Tibial nerve (tissue), 4 donors: ENCODE measurements around the gene ATXN7L1. TPM values are rescaled to one million over a fixed set of nuclear protein-coding genes. Genes with fewer than 3 reads are reported as not detected.

Experiments used
- DNase-seq, 2 donors: peaks; one replicate each; pipeline ENCODE4 v3.0.0-alpha.2; 2019; ENCODE audit warnings: low spot score in 2 of 2
- H3K27ac ChIP-seq, 4 donors: fragments of 200-600 bp; sonication (generic) in 3 of 4; one replicate each; pipeline ENCODE4 v1.5.1; 2017 to 2019; ENCODE audit warnings: mild to moderate bottlenecking in 1 of 4
- H3K27me3 ChIP-seq, 2 donors: fragments of 200-600 bp; sonication (generic) in 1 of 2; one replicate each; pipeline versions ENCODE4 v1.5.1 to v1.6.0; 2017 to 2019
- H3K36me3 ChIP-seq, 3 donors: fragments of 200-600 bp; sonication (generic); one replicate each; pipeline ENCODE4 v1.5.1; 2018 to 2019
- H3K4me1 ChIP-seq, 4 donors: fragments of 200-600 bp; sonication (generic) in 3 of 4; one replicate each; pipeline ENCODE4 v1.5.1; 2017 to 2019
- H3K4me3 ChIP-seq, 4 donors: fragments of 200-600 bp; sonication (generic) in 3 of 4; one replicate each; pipeline ENCODE4 v1.5.1; 2017 to 2019; ENCODE audit warnings: mild to moderate bottlenecking in 1 of 4, moderate library complexity in 1 of 4
- H3K9me3 ChIP-seq, 4 donors: fragments of 200-600 bp; sonication (generic) in 3 of 4; one replicate each; pipeline ENCODE4 v1.5.1; 2017 to 2019
- EP300 ChIP-seq, 2 donors: sonication (generic); formaldehyde crosslinking; IDR thresholded peaks; one replicate each; pipeline ENCODE4 v1.6.1; 2017; ENCODE audit warnings: antibody characterized with exemption in 2 of 2, mild to moderate bottlenecking in 1 of 2
- POLR2A ChIP-seq, 2 donors: fragments of 450-650 bp; IDR thresholded peaks; one replicate each; pipeline ENCODE4 v1.6.1; 2017; ENCODE audit warnings: antibody characterized with exemption in 2 of 2, mild to moderate bottlenecking in 2 of 2, moderate library complexity in 2 of 2
- WGBS, 2 donors: methylation state at CpG; one replicate each; pipeline ENCODE4 v1.1.5; 2018; 5-methylcytosine and 5-hydroxymethylcytosine counted together
- total RNA-seq, 4 donors: library from RNA; depleted of rRNA; stranded (reverse); fragments of >200 nt; gene quantifications; one replicate each; pipeline ENCODE4 v1.1.0, GENCODE V29; 2016
- TF ChIP-seq, protein P1 (sequence below), 5 experiments: fragments of 200-600 bp in 3 of 5; fragments of 450-650 bp in 2 of 5; sonication (generic) in 3 of 5; IDR thresholded peaks; one replicate each; pipeline ENCODE4 v1.5.1; 2016 to 2019; ENCODE audit warnings: antibody characterized with exemption in 5 of 5, mild to moderate bottlenecking in 3 of 5, moderate library complexity in 2 of 5

ATXN7L1 gene
- total RNA-seq, 4 donors from 2014 or later: 14.6 to 22.5 (median 19.1) TPM

DNA sequence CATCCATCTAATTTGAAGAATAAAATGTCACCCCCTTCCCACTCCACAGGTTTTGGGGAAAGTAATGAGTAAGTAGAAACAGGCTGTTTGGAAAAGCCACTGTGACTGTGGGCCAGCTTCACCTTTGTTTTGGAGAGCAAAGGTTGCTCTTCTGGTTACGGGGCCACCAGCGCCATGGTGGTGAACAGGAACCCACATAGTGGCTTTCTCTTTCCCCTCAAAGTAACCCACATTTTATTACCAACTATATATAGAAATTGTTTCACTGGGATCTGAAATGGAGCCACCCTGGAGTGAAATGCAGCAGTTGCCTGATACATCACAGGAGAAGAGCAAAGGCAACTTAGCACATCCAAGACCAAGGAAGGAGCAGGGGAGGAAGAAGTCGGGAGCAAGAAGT is 182.8 kb downstream of the ATXN7L1 start:
- no peak for TF ChIP-seq POLR2A (IDR thresholded peaks at IDR 0.05)
- TF ChIP-seq, protein P1, sequence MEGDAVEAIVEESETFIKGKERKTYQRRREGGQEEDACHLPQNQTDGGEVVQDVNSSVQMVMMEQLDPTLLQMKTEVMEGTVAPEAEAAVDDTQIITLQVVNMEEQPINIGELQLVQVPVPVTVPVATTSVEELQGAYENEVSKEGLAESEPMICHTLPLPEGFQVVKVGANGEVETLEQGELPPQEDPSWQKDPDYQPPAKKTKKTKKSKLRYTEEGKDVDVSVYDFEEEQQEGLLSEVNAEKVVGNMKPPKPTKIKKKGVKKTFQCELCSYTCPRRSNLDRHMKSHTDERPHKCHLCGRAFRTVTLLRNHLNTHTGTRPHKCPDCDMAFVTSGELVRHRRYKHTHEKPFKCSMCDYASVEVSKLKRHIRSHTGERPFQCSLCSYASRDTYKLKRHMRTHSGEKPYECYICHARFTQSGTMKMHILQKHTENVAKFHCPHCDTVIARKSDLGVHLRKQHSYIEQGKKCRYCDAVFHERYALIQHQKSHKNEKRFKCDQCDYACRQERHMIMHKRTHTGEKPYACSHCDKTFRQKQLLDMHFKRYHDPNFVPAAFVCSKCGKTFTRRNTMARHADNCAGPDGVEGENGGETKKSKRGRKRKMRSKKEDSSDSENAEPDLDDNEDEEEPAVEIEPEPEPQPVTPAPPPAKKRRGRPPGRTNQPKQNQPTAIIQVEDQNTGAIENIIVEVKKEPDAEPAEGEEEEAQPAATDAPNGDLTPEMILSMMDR (IDR thresholded peaks at IDR 0.05): no peak
- no peak for TF ChIP-seq EP300 (IDR thresholded peaks at IDR 0.05)
- Histone ChIP-seq H3K4me1 (peaks cover 0 to 26% (median 8%) of the 10 kb centered on the region in 4 donors), H3K27ac (no peak overlapping the region), H3K9me3 (no peaks in the 10 kb centered on the region), H3K27me3 (no peaks in the 10 kb centered on the region), H3K36me3 (peaks cover 0 to 12% (median 0%) of the 10 kb centered on the region in 3 donors), H3K4me3 (no peak overlapping the region)
- WGBS, 2 donors: 93 to 94% methylated on average over 3 of the region's 3 CpGs
- no peak for DNase-seq

DNA sequence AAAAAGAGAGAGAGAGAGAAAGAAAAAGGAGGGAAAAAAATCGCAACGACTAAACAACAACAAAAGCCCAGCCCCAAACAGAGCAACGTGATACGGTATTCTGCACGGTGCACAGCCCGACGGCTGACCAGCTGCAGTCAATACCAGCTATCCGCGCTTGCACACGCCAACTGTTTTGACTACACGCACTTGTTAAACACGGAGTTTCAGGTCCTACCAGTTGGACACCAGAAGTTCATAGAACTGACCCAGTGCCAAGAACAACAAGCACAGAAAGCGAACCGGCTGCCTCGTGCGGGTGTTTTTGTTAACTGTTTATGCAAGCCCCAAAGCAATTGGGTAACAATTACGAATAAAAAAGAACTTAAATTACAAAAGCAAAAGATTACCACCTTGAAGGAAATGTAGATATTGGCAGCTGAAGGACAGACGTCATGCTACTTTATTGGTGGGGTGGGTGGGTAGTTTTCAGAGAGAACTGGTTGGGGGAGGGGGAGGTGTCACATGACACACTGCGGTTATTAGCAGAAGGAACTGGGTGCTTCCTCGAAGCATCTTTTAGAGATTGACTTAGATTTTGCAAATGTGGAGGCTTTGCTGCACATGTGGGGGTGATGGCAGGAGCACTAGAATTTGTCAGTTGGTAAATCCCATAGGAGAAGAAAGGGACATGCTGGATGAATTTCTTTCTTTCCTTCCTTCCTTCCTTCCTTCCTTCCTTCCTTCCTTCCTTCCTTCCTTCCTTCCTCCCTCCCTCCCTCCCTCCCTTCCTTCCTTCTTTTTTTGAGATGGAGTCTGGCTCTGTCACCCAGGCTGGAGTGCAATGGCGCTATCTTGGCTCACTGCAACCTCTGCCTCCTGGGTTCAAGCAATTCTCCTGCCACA is 184.5 kb downstream of the ATXN7L1 start:
- Histone ChIP-seq H3K27ac (peak overlapping the region; percentile 32 to 86 (median 81)), H3K36me3 (peaks cover 0 to 12% (median 0%) of the 10 kb centered on the region in 3 donors)
- peak; percentile 36 to 70 for DNase-seq

DNA sequence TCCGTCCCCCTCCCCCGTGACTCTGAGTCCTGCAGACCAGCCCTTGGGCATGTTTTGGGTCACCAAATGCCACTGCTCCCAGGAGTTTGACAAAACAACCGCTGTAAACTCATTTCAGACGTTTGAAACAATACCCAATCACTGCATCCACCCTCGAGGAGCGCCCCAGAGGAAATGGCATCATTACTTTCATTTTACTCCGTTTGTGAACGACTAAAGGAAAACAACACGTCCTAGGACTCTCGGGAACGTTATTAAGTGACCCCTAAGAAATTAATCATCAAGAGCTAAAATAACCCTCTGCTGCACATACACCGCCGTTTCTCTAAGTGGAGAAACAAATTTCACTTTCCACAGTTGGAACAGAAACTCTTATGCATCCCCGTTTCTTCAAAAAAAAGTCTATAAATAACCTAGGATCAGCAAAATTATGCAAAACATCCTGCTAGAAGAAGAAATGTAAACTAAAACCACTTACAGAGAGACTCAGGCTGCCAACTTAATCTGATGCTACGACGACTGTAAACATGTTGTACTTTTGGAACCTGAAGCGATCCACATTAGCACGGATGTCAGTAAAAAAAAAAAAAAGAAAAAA is 185.2 kb downstream of the ATXN7L1 start:
- Histone ChIP-seq H3K27me3 (no peaks in the 10 kb centered on the region), H3K9me3 (no peaks in the 10 kb centered on the region), H3K4me3 (peak overlapping the region; percentile 41 to 54 (median 45)), H3K36me3 (peaks cover 0 to 7% (median 0%) of the 10 kb centered on the region in 3 donors), H3K4me1 (peaks cover 0 to 26% (median 8%) of the 10 kb centered on the region in 4 donors), H3K27ac (peak overlapping the region; percentile 32 to 86 (median 81))
- no peak for DNase-seq
- WGBS, 2 donors: 3 to 5% methylated on average over 18 of the region's 18 CpGs
- TF ChIP-seq POLR2A (IDR thresholded peaks at IDR 0.05): no peak
- TF ChIP-seq, protein P1 (IDR thresholded peaks at IDR 0.05): no peak
- TF ChIP-seq EP300 (IDR thresholded peaks at IDR 0.05): no peak

More for the DNA sequence above, 184.5 kb downstream of the ATXN7L1 start:
- TF ChIP-seq POLR2A (IDR thresholded peaks at IDR 0.05): peak in 1 of 2 donors; percentile 23
- peak in 1 of 2 donors; percentile 53 for TF ChIP-seq EP300 (IDR thresholded peaks at IDR 0.05)
- TF ChIP-seq, protein P1 (IDR thresholded peaks at IDR 0.05): no peak
- H3K27me3 ChIP-seq: no peaks in the 10 kb centered on the region
- peaks cover 0 to 26% (median 8%) of the 10 kb centered on the region in 4 donors for H3K4me1 ChIP-seq
- peak overlapping the region; percentile 41 to 54 (median 45) for H3K4me3 ChIP-seq
- 2 to 6% methylated on average over 21 of the region's 21 CpGs for whole genome bisulfite sequencing, 2 donors
- no peaks in the 10 kb centered on the region for H3K9me3 ChIP-seq

DNA sequence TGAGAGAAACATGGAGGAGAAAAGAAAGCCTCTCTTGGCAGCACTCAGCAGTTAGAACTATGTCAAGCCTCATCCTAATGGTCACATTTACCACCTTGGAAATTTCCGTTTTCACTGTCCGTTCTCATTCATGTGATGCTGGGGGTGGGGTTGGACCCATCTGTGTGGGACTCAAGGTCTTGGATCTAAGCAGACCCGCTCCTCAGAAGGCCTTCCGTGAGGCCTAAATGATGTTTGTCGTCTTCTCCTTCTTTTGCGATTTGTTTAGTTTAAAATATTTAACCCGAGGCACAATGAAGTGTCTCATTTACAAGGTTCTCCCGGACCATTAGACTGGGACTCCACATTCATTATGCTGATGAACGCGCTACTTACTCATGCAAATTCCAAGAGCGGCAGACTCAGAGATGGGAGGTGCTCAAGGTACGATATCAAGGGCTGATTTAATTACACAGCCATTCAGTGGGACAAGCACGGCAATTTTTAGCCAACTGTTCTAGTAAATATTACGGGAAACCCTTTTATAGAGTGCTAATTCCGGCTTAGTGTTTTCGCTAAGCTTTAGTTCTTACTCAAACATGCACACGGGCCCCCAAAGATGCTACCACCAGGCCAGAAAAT is 186.0 kb downstream of the ATXN7L1 start:
- WGBS, 2 donors: 80 to 88% methylated on average over 17 of the region's 17 CpGs
- H3K27me3 ChIP-seq: no peaks in the 10 kb centered on the region
- DNase-seq: no peak
- TF ChIP-seq EP300 (IDR thresholded peaks at IDR 0.05) (no peak), POLR2A (IDR thresholded peaks at IDR 0.05) (no peak)
- TF ChIP-seq, protein P1 (IDR thresholded peaks at IDR 0.05): no peak
- H3K9me3 ChIP-seq: no peaks in the 10 kb centered on the region
- peaks cover 0 to 26% (median 8%) of the 10 kb centered on the region in 4 donors for H3K4me1 ChIP-seq
- H3K36me3 ChIP-seq: no peaks in the 10 kb centered on the region
- H3K4me3 ChIP-seq: peak overlapping the region in 3 of 4 donors; percentile 42 to 54 (median 48)
- peak overlapping the region; percentile 32 to 86 (median 81) for H3K27ac ChIP-seq
